Lower leg skin (tissue), 3 donors: ENCODE data around the gene PRDM16.

Experiments
- CTCF ChIP-seq, 3 donors: fragments of 450-650 bp; IDR thresholded peaks; one replicate each; pipeline ENCODE4 v1.5.1; 2016; ENCODE audit warnings: antibody characterized with exemption in 3 of 3, mild to moderate bottlenecking in 3 of 3, moderate library complexity in 2 of 3
- POLR2A ChIP-seq, 2 donors: fragments of 450-650 bp; IDR thresholded peaks; one replicate each; pipeline ENCODE4 v1.6.1; 2016 to 2017; ENCODE audit warnings: antibody characterized with exemption in 2 of 2, mild to moderate bottlenecking in 1 of 2, moderate library complexity in 1 of 2

DNA sequence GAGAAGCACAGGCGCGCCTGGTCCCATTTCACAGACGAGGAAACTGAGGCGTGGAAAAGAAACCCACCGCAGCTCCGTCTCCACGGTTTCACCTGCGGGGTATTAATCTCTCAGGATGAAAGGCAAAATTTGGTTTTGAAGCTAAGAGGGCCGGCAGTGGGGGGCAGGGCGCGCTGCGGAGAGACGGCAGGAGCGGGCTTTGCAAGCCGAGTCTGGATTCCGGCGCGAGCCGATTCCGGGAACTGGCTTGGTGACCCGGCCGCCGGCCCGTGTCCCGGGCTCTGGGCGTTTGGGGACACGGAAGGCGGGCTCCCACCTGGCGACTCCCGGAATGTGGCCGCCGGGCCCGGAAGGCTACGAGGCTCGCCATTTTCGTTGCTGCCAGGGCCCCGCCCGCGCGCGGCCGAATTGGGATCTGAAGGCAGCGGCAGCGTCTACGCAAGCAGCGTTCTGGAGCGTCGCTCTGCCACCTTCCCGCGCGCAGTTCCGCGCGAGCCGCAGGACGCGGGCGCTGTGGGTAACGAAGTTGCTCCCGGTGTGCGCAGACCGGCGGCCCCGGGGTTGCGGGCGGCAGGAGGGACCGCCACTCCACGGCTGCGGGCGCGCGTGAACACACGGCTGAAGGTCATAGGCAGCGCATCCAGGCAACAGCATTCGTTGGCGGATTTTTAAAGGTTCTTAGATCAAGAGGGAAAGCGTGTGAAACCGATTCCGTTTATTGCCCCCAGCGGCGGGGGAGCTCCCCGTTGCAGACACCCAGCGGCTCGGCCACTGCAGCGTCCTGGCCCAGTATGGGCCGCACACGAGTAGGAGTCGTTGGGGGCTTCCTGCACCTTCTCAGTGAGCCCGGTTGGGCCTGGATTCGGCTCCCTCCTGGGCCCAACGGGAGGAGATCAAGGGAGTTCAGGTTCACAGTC lies 5.4 kb upstream of the PRDM16 start:
- TF ChIP-seq CTCF (IDR thresholded peaks at IDR 0.05) (no peak), POLR2A (IDR thresholded peaks at IDR 0.05) (no peak)
